ENCODE data around the gene AP1S3.
A peak's percentile ranks its signal among the peaks of the same experiment; 100 is the strongest.
"Not testable (repeated sequence)": the region's sequence is repeated elsewhere in the genome, so short reads cannot be mapped to it uniquely, and the experiment has no call there.

AP1S3 gene

DNA sequence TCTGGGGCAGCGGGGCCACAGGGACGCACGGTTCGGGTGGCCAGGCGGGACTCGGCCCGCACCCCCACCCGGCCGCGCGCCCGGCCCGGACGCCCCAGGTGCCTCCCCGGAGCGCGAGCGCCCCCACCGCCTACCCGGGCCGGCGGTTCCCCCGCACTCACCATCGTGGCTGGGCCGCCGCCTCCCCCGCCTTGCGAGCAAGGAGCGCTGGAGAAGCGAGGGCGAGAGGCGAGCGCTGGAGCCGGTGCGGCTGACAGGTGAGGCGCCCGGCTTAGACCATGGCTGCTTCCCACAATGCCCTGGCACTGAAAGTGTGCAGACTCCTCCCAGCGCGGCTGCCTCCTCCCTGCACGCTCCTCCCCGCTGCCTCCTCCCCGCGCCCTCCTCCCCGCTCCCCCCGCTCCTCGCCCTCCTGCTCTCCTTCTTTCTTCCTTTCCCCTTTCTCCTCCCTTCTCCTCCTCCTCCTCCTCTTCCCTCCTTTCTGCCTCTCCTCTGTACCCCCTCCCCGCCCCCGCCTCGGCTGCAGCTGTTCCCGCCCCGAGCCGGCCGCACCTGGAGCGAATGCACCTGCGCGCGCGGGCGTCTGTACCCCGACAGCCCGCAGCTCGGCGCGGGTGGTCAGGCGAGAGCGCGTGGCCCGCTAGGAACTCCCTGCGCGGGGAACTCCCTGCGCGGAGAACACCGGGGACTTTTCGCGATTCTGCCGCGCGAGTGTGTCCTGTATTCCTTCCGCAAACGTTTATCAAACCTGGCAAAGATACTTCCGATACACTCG, at the start of gene AP1S3:
AP1S3 (minus strand) TSS at position 296 of the 775 bp plus-strand sequence; CDS start at position 164, 132 bp downstream.
- DNase-seq = peak; percentile 49

DNA sequence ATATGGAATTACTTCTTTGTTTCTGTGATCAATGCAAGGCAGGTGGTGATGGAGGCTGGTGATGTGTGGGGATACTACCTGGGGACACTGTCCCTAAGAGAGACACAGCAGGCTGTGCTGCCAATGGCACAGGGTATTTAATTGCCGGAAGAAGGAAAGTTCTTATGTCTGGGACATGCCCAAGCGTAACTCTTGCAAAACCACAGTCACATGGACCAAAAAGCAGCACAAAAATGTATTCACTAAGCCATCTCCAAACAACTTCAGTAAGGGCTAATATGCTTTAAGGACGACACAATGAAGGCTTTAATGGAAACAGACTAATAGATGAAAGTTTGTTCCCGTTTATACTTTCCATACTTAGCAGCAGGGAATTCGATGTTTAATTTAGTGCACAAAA, 49.7 kb upstream of the AP1S3 start:
- no peak for DNase-seq

DNA sequence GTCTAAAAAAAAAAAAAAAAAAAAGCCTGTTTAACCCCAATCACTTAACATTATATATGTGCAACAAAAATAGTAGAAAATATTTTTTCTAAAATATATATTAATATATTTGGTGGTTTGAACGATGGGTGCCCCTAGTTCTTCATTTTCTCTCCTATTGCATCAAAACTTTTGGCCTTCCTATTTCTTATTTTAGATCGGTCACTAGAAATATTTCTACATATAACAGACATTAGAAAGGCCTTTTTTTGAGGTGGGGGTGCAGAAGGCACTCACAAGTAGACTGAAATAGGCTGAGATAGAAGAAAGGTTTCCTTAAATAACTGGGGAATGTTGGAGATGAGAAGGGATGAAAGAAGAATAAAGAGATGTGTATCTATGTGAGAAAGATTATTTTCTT, 49.3 kb upstream of the AP1S3 start:
- DNase-seq = no peak

DNA sequence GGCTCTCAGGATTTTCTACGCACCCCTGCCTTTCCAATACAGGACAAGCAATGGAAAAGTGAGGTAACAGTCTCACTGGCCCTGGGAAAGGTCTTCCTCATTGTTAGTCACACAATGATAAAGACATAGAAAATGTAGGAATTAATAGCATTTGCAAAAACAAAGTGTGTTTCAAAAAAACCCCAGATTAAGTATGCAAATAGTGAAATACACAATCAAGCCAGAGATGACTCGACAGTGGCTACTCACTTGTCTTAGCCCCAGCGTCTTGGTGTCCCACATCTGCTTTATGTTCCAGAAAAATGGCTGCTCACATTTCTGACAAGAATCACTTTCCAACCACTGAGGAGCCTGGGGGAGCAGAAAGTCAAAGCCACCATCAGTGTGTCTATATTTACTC, 47.0 kb upstream of the AP1S3 start:
- DNase-seq = no peak

DNA sequence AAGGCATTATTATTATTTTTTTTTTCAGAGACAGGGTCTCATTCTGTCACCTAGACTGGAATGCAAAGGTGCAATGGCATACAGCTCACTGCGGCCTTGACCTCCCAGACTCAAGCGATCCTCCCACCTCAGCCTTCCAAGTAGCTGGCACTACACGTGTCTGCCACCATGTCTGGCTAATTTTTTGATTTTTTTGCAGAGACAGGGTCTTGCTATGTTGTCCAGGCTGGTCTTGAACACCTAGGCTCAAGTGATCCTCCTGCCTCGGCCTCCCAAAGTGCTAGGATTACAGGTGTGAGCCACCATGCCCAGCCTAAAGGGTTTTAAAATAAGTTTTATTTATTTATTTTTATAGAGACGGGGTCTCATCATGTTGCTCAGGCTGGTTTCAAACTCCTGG, 45.3 kb upstream of the AP1S3 start:
- DNase-seq = no peak

DNA sequence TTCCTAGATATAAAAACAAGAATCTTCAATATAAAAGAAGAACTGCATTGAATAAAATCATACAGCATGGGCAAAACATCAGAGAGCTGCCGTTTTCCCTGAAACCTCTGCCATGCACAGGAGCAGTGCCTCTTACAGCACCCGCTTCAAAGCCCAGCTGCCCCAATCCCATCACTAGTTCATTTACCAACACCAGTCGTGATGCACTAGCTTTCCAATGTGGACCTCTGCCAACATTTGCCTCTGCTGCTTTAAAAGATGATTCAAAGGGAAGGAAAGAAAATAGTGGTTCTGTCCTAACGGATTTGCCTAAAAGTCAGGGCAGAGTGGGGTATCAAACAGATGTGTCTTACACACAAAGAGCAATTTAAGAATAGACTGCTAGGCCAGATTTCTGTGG, 43.4 kb upstream of the AP1S3 start:
- DNase-seq = no peak

DNA sequence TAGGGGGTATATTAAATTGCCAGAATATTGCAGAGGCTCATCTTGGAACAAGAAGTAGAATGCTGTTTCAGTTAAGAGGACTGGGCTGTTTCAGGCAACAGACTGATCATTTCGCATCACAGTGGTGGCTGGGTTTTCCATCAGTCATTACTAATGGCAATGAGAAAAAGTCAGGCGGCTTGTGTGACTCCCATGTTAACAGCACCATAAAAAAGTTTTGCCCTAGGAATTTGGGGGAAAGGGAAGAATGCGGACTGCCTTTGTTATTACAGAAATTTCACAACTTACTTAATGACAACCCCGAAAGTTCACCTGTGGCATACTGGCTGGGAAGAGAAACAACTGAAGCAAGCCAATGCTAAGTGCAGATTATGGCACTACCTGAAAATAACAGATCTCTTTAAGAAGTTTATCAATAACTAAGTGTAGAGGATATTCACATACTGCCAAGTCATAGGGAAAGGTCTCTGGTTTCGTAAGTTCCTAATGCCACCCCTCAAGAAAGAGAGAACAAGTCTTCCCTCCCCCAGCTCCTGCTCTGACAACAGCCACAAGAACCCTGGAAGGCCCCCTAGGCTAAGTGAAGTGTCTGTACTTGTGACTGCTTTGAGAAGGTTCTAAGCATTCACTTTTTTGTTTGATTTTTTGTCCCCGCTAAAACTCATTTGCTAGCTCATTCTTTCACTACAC, 40.5 kb upstream of the AP1S3 start:
- no peak for DNase-seq

DNA sequence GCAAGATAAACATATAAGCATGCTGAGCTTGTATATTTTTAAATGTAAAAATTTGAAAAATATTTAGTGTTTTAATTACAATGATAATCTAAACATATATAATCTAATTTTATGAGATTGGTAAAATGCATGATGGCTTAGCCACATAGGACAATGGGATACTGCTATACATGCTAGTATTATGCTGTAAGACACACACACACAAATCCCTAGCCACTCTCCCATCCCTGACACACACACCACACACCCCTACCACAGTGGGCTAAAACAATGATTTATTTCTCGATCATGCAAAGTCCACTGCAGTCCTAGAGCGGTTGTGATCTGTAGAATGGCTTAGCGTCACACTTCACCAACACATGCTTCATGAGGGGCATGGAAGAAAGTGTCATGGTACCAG, 36.3 kb upstream of the AP1S3 start:
- no peak for DNase-seq

DNA sequence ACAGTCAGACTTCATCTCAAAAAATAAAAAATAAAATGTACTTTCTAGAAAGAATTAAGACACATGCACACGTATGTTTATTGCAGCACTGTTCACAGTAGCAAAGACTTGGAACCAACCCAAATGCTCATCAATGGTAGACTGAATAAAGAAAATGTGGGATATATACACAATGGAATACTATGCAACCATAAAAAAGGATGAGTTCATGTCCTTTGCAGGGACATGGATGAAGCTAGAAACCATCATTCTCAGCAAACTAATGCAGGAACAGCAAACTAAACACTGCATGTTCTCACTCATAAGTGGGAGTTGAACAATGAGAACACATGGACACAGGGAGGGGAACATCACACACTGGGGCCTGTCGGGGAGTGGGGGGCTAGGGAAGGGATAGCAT, 35.4 kb upstream of the AP1S3 start:
- DNase-seq = not testable (repeated sequence)

DNA sequence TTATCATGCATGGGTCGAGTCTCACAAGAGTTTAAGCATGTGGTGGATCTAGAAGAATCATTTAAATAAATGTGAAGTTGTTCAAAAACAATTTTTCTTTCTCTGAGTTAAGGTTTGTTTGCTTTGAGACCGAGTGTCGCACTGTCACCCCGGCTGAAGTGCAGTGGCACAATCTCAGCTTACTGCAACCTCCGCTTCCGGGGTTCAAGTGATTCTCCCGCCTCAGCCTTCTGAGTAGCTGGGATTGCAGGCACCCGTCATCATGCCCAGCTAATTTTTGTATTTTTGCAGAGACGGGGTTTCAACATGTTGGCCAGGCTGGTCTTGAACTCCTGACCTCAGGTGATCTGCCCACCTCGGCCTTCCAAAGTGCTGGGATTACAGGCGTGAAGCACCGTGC, 34.3 kb upstream of the AP1S3 start:
- not testable (repeated sequence) for DNase-seq

DNA sequence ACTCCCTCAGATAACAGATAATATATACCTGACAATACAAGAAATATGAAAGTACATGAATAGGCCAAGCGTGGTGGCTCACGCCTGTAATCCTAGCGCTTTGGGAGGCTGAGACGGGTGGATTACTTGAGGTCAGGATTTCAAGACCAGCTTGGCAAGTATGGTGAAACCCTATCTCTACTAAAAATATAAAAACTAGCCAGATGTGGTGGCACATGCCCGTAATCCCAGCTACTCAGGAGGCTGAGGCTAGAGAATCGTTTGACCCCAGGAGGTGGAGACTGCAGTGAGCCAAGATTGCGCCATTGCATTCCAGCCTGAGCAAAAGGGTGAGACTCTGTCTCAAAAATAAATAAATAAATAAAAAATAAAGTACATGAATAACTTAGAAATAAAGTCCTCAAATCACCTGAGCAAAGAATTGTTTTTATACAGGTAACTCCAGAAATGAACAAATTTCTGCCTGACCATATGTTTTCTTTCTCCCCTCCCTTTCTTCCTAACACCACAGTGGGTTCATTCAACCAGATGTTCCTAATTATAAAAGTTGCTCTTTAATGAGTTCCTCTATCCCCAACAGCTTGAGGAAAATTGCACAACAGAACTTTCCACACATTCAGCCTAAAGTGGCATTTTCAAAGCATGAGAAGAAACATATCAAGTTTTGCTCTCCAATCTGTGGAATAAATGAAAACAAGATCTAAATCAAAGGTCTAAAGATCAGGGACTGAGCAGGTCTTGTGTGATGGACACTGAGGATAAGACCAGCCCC, 33.6 kb upstream of the AP1S3 start:
- DNase-seq = no peak

DNA sequence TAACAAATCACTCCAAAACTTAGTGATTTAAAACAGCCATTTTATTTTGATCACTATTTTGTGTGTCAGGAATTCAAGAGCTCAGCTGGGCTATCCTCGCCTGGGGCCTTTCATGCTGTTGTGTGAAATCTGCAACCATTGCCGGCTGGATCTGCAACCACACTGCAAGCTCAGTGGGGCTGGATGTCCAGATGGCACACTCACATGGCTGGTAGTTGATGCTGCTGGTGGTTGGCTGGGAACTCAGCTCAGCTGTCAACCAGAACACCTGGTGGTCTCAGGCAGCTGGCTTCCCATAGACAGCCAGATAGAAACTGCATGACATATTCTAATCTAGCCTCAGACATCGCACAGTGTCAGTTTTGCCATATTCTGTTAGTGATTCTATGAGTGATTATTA, 30.6 kb upstream of the AP1S3 start:
- peak; percentile 25 for DNase-seq

DNA sequence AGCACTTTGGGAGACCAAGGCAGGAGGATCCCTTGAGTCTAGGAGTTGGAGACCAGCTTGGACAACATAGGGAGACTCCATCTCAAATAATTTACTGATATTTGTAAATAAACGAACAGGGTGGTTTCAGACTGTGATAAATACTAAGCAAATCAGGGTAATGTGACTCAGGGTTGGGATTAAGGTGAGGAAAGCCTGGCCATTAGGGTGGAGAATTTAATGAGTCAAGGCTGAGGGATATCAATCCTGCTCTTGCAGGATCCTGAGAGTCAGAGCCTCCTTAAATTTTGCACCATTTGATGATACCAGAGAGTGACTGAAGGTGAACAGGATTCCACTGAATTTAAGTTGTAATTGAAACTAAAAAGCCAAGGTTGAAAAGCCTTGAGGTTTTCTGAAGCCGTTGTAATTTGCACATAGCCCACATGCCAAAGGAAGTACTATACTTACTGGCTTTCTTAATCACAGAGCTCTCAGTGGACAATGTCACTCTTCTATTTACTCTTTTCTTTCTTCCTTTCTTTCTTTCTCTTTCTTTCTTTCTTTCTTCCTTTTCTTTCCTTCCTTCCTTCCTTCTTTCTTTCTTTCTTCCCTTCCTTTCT, 28.6 kb upstream of the AP1S3 start:
- DNase-seq = no peak

DNA sequence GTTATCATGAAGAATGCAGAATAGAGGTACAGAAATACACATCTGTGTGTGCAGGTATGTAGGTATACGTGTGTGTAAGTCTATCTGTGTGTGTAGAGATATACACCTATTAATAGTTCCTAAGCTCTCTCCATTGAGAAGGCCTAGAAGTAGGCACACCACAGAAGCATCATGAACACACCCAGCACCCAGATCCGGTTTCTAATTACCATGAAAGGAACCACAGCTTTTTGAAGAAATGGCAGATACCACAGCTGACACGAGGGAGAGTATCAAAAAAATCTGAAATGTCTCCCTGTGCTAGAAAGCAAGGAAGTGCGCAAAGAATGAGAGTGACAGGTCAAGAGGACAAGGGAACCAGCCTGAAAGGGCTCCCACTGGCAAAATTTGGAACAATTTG, 27.7 kb upstream of the AP1S3 start:
- DNase-seq = no peak

DNA sequence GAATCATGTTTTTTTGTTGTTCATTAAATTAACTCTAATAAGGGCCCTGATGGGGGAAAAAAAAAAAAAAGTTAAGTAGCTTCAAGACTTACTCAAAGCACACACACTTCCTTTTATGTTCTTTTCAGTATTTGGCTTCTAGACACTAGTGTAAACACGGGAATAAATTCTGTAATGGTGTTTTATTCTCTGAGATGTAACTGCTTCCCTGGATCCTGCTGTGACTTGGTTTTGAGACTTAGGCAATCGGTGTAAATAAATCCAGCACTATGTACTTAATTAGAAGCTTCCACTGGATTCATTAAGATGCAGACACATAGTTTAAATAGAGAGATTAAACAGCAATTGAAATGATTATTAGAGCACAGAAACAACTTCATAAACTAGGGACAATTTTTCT, 26.1 kb upstream of the AP1S3 start:
- DNase-seq = no peak

DNA sequence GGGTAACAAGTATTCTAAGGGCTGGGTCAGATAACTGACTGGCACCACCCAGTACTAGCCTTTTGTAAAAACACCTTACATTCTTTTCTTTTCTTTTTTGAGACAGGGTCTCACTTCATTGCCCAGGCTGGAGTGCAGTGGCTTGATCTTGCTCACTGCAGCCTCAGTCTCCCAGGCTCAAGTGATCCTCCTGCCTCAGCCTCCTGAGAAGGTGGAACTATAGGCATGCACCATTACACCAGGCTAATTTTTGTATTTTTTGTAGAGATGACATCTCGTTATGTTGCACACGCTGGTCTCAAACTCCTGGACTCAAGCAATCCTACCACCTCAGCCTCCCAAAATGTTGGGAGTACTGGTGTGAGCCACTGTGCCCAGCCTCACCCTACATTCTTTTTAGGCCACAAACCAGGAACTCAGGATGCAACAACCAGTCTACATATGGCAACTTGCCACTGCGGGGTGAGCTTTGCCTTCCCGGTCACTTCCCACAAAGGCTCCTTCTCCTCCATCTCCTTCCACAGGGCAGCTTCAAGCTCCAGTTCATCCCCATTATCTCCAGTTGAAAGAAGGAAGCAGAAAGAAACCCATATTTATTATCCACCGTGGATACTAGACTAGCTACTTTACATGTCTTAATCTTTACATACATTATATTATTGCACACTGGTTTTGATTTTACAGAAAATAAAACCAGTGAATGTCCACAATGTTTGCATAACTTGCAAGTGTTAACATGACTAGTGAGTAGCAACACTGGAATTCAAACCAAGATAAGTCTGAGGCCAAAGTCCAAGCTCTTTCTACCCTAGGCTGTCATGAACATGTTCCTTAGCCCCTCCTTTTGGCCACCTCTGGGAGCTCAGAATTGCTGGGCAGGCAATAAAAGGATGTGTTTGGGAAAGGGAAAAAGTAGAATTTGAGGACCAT, 23.7 kb upstream of the AP1S3 start:
- no peak for DNase-seq

DNA sequence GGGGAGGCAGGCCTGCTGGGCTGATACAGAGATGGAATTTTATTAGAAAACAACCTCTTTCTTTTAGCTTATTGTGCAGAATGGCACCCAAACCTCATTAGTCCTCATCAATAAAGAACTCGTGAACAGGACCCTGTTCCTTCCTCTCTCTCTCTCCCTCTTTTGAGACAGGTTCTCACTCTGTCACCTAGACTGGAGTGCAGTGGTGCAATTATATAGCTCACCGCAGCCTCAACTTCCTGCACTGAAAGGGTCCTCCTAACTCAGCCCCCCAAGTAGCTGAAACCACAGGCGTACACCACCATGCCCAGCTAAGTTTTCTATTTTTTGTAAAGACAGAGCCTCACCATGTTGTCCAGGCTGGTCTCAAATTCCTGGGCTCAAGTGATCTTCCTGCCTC, 21.7 kb upstream of the AP1S3 start:
- no peak for DNase-seq

DNA sequence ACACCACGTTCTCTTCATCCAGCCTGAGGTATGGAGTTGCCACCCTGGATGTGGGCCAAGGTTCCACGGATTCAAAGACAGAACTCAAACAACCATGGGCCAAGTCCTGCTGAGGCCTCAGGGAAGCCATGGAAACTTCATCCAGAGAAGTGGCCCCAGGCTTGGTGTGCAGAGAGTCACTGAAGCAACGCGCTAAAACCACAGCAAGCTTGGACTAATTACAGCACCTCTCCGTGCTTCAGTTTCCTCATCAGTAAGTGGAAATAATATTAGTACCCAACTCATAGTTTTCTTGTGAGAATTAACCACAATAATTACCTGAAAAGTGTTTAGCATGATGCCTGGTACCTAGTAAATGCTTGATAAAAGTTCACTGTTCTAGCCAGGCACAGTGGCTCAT, 19.2 kb upstream of the AP1S3 start:
- no peak for DNase-seq

DNA sequence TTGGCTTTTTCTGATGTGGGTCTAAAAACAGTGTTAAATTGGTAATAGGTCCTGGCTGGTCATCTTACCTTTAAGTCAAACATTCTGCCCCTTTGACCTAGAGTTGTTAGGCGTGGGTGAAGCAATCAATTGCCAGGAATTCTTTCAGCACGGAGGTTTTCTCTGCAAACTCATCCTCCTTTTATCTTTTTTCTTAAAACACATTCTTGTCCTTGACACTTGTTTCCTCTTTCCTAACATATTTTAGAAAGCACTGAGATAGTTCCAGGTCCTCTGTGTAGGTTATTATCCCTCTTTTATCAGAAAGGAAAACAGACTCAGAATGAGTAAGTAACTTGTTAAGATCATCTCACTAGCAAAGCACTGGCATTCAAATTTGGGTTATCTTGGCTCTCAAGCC, 18.6 kb upstream of the AP1S3 start:
- DNase-seq = no peak

DNA sequence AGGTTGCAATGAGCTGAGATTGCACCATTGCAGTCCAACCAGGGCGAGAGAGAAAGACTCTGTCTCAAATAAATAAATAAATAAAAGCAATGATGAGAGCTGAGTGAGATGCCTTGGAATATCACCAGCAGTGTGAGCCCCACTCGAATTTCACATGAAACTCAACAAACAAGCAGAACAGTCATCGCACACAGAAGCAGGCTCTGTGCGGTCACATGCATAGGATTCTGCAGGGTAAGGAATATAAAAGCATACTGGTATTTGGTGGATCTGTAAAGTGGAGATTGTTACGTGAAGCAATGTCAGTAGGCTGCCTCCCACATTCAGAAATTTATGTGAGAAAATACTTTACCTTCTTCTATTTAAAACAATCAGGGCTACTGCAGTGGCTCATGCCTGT, 18.0 kb upstream of the AP1S3 start:
- no peak for DNase-seq

DNA sequence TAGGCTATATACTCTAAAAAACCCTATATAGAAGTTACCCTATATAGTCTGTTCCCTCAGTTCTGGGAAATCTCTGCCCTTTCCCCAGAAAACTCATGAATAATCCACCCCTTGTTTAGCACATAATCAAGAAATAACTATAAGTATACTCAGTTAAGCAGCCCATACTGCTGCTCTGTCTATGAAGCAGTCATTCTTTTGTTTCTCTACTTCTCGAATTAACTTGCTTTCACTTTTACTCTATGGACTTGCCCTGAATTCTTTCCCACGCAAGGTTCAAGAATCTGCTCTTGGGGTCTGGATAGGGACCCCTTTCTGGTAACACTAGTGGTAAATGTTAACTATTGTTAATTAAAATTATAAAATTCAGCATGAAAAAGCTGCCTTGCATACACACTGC, 17.4 kb upstream of the AP1S3 start:
- DNase-seq = no peak

DNA sequence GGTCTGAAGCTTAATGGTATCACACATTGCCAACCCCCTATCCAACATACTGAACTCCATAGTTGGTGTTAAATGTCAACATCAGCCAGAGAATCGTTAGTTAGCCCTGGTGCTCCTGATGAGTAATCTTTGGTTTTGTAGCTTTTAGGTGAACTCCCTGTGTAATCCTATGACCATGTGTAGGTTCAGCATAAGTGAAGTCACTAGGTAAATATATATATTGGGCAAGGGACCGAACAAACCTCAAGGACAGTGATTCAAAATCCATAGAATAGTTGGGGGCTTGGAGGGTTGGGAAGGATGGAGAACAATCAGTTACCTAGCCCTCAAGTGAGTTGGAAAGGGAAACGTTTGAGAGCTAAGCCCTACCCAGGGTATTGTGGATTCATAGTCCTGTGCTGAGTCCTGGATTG, 16.0 kb upstream of the AP1S3 start:
- DNase-seq = no peak
